ENCODE results near the gene ETAA1. TPM values are rescaled to one million over a fixed set of nuclear protein-coding genes. Genes with fewer than 3 reads are reported as not detected.

Gene ETAA1
- total and polyA plus RNA-seq, 2 of the 4 experiments (the other 2 are of a cell fraction): 6.9 to 8.1 TPM

GRCh38 chr2:67416136-67416535 lies 19.0 kb downstream of the ETAA1 start:
- H3K79me1 ChIP-seq (ENCODE audit: low read depth in 1 of 2, low read length in 2 of 2): no peaks in the 10 kb centered on the region
- no peak overlapping the region for H2BK15ac ChIP-seq (ENCODE audit: low read depth, low read length)
- BruUV-seq (replicated peaks): no TSS peak
- DNase-seq: no peak
- H3K56ac ChIP-seq (ENCODE audit: extremely low read depth, insufficient read depth, low read length): no peak overlapping the region
- peaks cover 2% of the 10 kb centered on the region; the same call in 1 of the 2 replicates for H3K9me1 ChIP-seq (ENCODE audit: insufficient read depth, low read length)
- H3K9me3 ChIP-seq (ENCODE audit: control insufficient read depth, insufficient read depth, low read length): 0 out of 2 replicates have a peak, but pooled peaks cover 3% of the 10 kb centered on the region
- no peak overlapping the region for H3K18ac ChIP-seq (ENCODE audit: low read depth, low read length)
- intact Hi-C loops (cut with micrococcal nuclease): no loop called here
- CTCF ChIA-PET: no interaction called here
- H2AK9ac ChIP-seq (replicated peaks; ENCODE audit: low read depth, low read length, poor library complexity): no peak overlapping the region
- H3K4me3 ChIP-seq (ENCODE audit: insufficient read depth, low read depth, low read length): no peak overlapping the region
- no peaks in the 10 kb centered on the region for H3K27me3 ChIP-seq (ENCODE audit: control insufficient read depth, insufficient read depth, low read length)
- H4K91ac ChIP-seq (ENCODE audit: insufficient read depth, low read depth, low read length): no peak overlapping the region
- H3K9ac ChIP-seq (ENCODE audit: low read depth, low read length): no peak overlapping the region
- no peak overlapping the region for H2AFZ ChIP-seq (replicated peaks; ENCODE audit: low read length, poor library complexity)
- no peak overlapping the region for H2AK5ac ChIP-seq (ENCODE audit: low read depth, low read length)
- in situ Hi-C loops (cut with MboI; ENCODE audit: low sequenced_read_pairs): no loop called here
- H2BK20ac ChIP-seq (ENCODE audit: low read depth, low read length): no peak overlapping the region
- H4K5ac ChIP-seq (ENCODE audit: low read depth, low read length): no peak overlapping the region
- dilution Hi-C loops (cut with HindIII; ENCODE audit: low sequenced_read_pairs, unreplicated experiment): no loop called here
- H3K27ac ChIP-seq (ENCODE audit: insufficient read depth, low read length): no peak overlapping the region
- peaks cover 1% of the 10 kb centered on the region; the same call in 1 of the 2 replicates for H3K36me3 ChIP-seq (ENCODE audit: control insufficient read depth, insufficient read depth, low read length)
- no peaks in the 10 kb centered on the region for H4K20me1 ChIP-seq (ENCODE audit: insufficient read depth, low read length)
- H2BK120ac ChIP-seq (ENCODE audit: low read depth, low read length): no peak overlapping the region
- H3K23ac ChIP-seq (ENCODE audit: low read depth, low read length): no peak overlapping the region
- WGBS, 2 experiments (ENCODE audit: extremely low coverage in 2 of 2, insufficient read length in 1 of 2): no CpG with 5 or more reads among the region's 1 CpG
- H2BK5ac ChIP-seq (ENCODE audit: low read depth, low read length, poor library complexity, severe bottlenecking): no peak overlapping the region
- no peak for ATAC-seq (ENCODE audit: low read depth)
- no peak overlapping the region for H4K8ac ChIP-seq (ENCODE audit: low read depth in 2 of 2, low read length in 2 of 2)
- TF ChIP-seq ELK1 (IDR thresholded peaks at IDR 0.05; ENCODE audit: borderline replicate concordance, low read depth, low read length): no peak
- no peak for TF ChIP-seq FOS (IDR thresholded peaks at IDR 0.05; ENCODE audit: low read depth, low read length)
- TF ChIP-seq BHLHE40 (IDR thresholded peaks at IDR 0.05; ENCODE audit: low read depth, low read length): no peak
- no peak for TF ChIP-seq RAD21 (IDR thresholded peaks at IDR 0.05; ENCODE audit: low read length)
- TF ChIP-seq NFE2L2 (IDR thresholded peaks at IDR 0.05; ENCODE audit: low read depth, low read length): no peak
- TF ChIP-seq, protein P1, sequence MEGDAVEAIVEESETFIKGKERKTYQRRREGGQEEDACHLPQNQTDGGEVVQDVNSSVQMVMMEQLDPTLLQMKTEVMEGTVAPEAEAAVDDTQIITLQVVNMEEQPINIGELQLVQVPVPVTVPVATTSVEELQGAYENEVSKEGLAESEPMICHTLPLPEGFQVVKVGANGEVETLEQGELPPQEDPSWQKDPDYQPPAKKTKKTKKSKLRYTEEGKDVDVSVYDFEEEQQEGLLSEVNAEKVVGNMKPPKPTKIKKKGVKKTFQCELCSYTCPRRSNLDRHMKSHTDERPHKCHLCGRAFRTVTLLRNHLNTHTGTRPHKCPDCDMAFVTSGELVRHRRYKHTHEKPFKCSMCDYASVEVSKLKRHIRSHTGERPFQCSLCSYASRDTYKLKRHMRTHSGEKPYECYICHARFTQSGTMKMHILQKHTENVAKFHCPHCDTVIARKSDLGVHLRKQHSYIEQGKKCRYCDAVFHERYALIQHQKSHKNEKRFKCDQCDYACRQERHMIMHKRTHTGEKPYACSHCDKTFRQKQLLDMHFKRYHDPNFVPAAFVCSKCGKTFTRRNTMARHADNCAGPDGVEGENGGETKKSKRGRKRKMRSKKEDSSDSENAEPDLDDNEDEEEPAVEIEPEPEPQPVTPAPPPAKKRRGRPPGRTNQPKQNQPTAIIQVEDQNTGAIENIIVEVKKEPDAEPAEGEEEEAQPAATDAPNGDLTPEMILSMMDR (conservative IDR thresholded peaks at IDR 0.05; ENCODE audit: low read depth, low read length): no peak
- TF ChIP-seq, protein P2, sequence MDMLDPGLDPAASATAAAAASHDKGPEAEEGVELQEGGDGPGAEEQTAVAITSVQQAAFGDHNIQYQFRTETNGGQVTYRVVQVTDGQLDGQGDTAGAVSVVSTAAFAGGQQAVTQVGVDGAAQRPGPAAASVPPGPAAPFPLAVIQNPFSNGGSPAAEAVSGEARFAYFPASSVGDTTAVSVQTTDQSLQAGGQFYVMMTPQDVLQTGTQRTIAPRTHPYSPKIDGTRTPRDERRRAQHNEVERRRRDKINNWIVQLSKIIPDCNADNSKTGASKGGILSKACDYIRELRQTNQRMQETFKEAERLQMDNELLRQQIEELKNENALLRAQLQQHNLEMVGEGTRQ (IDR thresholded peaks at IDR 0.05; ENCODE audit: low read depth, low read length): no peak
- no peak for TF ChIP-seq MAZ (IDR thresholded peaks at IDR 0.05; ENCODE audit: borderline replicate concordance, low read depth, low read length)
- TF ChIP-seq RFX5 (IDR thresholded peaks at IDR 0.05; ENCODE audit: low read depth, low read length): no peak
- no peak for TF ChIP-seq MAFK (IDR thresholded peaks at IDR 0.05; ENCODE audit: low read depth, low read length)
- no peak for TF ChIP-seq CHD1 (IDR thresholded peaks at IDR 0.05; ENCODE audit: low read depth, low read length)
- no peak for TF ChIP-seq CEBPB (IDR thresholded peaks at IDR 0.05; ENCODE audit: low read depth, low read length)
- TF ChIP-seq RCOR1 (IDR thresholded peaks at IDR 0.05; ENCODE audit: insufficient replicate concordance, low read length): no peak
- no peak for TF ChIP-seq MXI1 (IDR thresholded peaks at IDR 0.05; ENCODE audit: borderline replicate concordance, low read depth, low read length)
- no peak for TF ChIP-seq POLR2A (IDR thresholded peaks at IDR 0.05; ENCODE audit: low read depth, low read length)
- no peak for TF ChIP-seq SMC3 (IDR thresholded peaks at IDR 0.05; ENCODE audit: low read depth, low read length)
- H3K4me1 ChIP-seq (ENCODE audit: control insufficient read depth, insufficient read depth, low read length): no peaks in the 10 kb centered on the region
- no peak overlapping the region for H3K14ac ChIP-seq (replicated peaks; ENCODE audit: low read depth, low read length)
- no peak overlapping the region for H3K4me2 ChIP-seq (ENCODE audit: low read depth, low read length)
- POLR2A ChIA-PET (ENCODE audit: unreplicated experiment): no interaction called here
- H3K4ac ChIP-seq (ENCODE audit: low read depth, low read length): no peak overlapping the region

Data from IMR-90 (cell line).